Loucy (cell line): ENCODE results near the gene RALGPS1.

ENCODE experiments used
- H2AFZ ChIP-seq: fragments of 200-600 bp; sonication (generic); 2 replicates; pipeline ENCODE4 v1.6.0; 2016; ENCODE audit warnings: antibody characterized with exemption, mild to moderate bottlenecking, low read length, moderate library complexity
- H3F3A ChIP-seq: fragments of 200-600 bp; 2 replicates; pipeline ENCODE4 v1.6.0; 2016; ENCODE audit warnings: antibody characterized with exemption, low read depth, mild to moderate bottlenecking
- H3K27me3 ChIP-seq: fragments of 200-600 bp; sonication (generic); 2 replicates; pipeline ENCODE4 v1.6.1; 2014; ENCODE audit warnings: low read length, mild to moderate bottlenecking; ENCODE audit not compliant: insufficient read depth, poor library complexity, severe bottlenecking
- H3K36me3 ChIP-seq: fragments of 200-600 bp; sonication (generic); 2 replicates; pipeline ENCODE4 v1.6.1; 2016; ENCODE audit warnings: low read length; ENCODE audit not compliant: insufficient read depth
- H3K4me1 ChIP-seq: fragments of 200-600 bp; sonication (generic); 2 replicates; pipeline ENCODE4 v1.5.1; 2014; ENCODE audit warnings: low read length, mild to moderate bottlenecking; ENCODE audit not compliant: insufficient read depth, poor library complexity, severe bottlenecking
- H3K4me2 ChIP-seq: fragments of 200-600 bp; sonication (generic); 2 replicates; pipeline ENCODE4 v1.6.0; 2014; ENCODE audit warnings: antibody characterized with exemption, low read length, low read depth, mild to moderate bottlenecking; ENCODE audit not compliant: poor library complexity, severe bottlenecking
- H3K4me3 ChIP-seq: fragments of 200-600 bp; sonication (generic); 2 replicates; pipeline ENCODE4 v1.5.1; 2014; ENCODE audit warnings: low read length, mild to moderate bottlenecking, mixed read lengths; ENCODE audit not compliant: poor library complexity, severe bottlenecking
- H3K79me2 ChIP-seq: fragments of 200-600 bp; sonication (generic); 2 replicates; pipeline ENCODE4 v1.6.1; 2014; ENCODE audit warnings: low read length; ENCODE audit not compliant: insufficient read depth
- H3K9ac ChIP-seq: fragments of 200-600 bp; sonication (generic); 2 replicates; pipeline ENCODE4 v1.6.0; 2014; ENCODE audit warnings: mild to moderate bottlenecking, low read depth, low read length, moderate library complexity; ENCODE audit not compliant: poor library complexity, severe bottlenecking
- H3K9me2 ChIP-seq: fragments of 200-600 bp; sonication (generic); replicated peaks from 2 replicates; pipeline ENCODE4 v1.6.1; 2016; ENCODE audit warnings: low read depth, low read length, mixed read lengths
- H3K9me3 ChIP-seq: fragments of 200-600 bp; sonication (generic); 2 replicates; pipeline ENCODE4 v1.6.1; 2014; ENCODE audit warnings: mild to moderate bottlenecking, antibody characterized with exemption, low read length, low read depth; ENCODE audit not compliant: insufficient read depth
- H4K20me1 ChIP-seq: fragments of 200-600 bp; sonication (generic); 2 replicates; pipeline ENCODE4 v1.6.0; 2014; ENCODE audit warnings: antibody characterized with exemption, low read length, mild to moderate bottlenecking; ENCODE audit not compliant: insufficient read depth, poor library complexity, severe bottlenecking
- EZH2phosphoT487 ChIP-seq: fragments of 200-600 bp; IDR thresholded peaks from 2 replicates; pipeline ENCODE4 v1.6.1; 2018; ENCODE audit warnings: antibody characterized with exemption, mild to moderate bottlenecking, moderate library complexity, borderline replicate concordance
- TF ChIP-seq, protein P1 (sequence below): fragments of 200-600 bp; sonication (generic); conservative IDR thresholded peaks from 2 replicates; pipeline ENCODE4 v1.5.1; 2014; ENCODE audit warnings: mild to moderate bottlenecking, antibody characterized with exemption, low read length

RALGPS1 gene

GRCh38 chr9:127104581-127105311 lies 190.2 kb downstream of the RALGPS1 start:
- Histone ChIP-seq H3K9ac (no peak overlapping the region), H3K9me3 (no peaks in the 10 kb centered on the region), H3K4me1 (no peaks in the 10 kb centered on the region), H3K4me3 (no peak overlapping the region), H3K36me3 (no peaks in the 10 kb centered on the region), H3K4me2 (no peak overlapping the region), H3K79me2 (no peaks in the 10 kb centered on the region), H2AFZ (no peak overlapping the region), H3F3A (no peaks in the 10 kb centered on the region), H4K20me1 (no peaks in the 10 kb centered on the region), H3K9me2 (no peaks in the 10 kb centered on the region), H3K27me3 (no peaks in the 10 kb centered on the region)
- TF ChIP-seq, protein P1, sequence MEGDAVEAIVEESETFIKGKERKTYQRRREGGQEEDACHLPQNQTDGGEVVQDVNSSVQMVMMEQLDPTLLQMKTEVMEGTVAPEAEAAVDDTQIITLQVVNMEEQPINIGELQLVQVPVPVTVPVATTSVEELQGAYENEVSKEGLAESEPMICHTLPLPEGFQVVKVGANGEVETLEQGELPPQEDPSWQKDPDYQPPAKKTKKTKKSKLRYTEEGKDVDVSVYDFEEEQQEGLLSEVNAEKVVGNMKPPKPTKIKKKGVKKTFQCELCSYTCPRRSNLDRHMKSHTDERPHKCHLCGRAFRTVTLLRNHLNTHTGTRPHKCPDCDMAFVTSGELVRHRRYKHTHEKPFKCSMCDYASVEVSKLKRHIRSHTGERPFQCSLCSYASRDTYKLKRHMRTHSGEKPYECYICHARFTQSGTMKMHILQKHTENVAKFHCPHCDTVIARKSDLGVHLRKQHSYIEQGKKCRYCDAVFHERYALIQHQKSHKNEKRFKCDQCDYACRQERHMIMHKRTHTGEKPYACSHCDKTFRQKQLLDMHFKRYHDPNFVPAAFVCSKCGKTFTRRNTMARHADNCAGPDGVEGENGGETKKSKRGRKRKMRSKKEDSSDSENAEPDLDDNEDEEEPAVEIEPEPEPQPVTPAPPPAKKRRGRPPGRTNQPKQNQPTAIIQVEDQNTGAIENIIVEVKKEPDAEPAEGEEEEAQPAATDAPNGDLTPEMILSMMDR: no peak
- TF ChIP-seq EZH2phosphoT487: no peak

- H3F3A ChIP-seq: no peaks in the 10 kb centered on the region
- no peaks in the 10 kb centered on the region for H3K36me3 ChIP-seq
- no peaks in the 10 kb centered on the region for H3K9me2 ChIP-seq
- H3K9ac ChIP-seq: no peak overlapping the region
- H3K4me1 ChIP-seq: no peaks in the 10 kb centered on the region
- no peaks in the 10 kb centered on the region for H4K20me1 ChIP-seq
- H3K9me3 ChIP-seq: no peaks in the 10 kb centered on the region
- H3K4me3 ChIP-seq: no peak overlapping the region
- no peak for TF ChIP-seq EZH2phosphoT487
- TF ChIP-seq, protein P1: no peak
- no peaks in the 10 kb centered on the region for H3K79me2 ChIP-seq
- H2AFZ ChIP-seq: no peak overlapping the region
- H3K4me2 ChIP-seq: no peak overlapping the region
- no peaks in the 10 kb centered on the region for H3K27me3 ChIP-seq
Observed at GRCh38 chr9:127105805-127106465, 191.4 kb downstream of the RALGPS1 start.

- TF ChIP-seq EZH2phosphoT487: no peak
- TF ChIP-seq, protein P1: no peak
- Histone ChIP-seq H3K9me2 (no peaks in the 10 kb centered on the region), H3K9me3 (no peaks in the 10 kb centered on the region), H2AFZ (no peak overlapping the region), H3K27me3 (no peaks in the 10 kb centered on the region), H3K36me3 (no peaks in the 10 kb centered on the region), H3K4me2 (no peak overlapping the region), H3K9ac (no peak overlapping the region), H4K20me1 (no peaks in the 10 kb centered on the region), H3F3A (no peaks in the 10 kb centered on the region), H3K79me2 (no peaks in the 10 kb centered on the region), H3K4me3 (no peak overlapping the region), H3K4me1 (no peaks in the 10 kb centered on the region)
Observed at GRCh38 chr9:127106466-127106855, 191.9 kb downstream of the RALGPS1 start.
